ENCODE data around the gene SLC7A4.

The SLC7A4 gene

DNA sequence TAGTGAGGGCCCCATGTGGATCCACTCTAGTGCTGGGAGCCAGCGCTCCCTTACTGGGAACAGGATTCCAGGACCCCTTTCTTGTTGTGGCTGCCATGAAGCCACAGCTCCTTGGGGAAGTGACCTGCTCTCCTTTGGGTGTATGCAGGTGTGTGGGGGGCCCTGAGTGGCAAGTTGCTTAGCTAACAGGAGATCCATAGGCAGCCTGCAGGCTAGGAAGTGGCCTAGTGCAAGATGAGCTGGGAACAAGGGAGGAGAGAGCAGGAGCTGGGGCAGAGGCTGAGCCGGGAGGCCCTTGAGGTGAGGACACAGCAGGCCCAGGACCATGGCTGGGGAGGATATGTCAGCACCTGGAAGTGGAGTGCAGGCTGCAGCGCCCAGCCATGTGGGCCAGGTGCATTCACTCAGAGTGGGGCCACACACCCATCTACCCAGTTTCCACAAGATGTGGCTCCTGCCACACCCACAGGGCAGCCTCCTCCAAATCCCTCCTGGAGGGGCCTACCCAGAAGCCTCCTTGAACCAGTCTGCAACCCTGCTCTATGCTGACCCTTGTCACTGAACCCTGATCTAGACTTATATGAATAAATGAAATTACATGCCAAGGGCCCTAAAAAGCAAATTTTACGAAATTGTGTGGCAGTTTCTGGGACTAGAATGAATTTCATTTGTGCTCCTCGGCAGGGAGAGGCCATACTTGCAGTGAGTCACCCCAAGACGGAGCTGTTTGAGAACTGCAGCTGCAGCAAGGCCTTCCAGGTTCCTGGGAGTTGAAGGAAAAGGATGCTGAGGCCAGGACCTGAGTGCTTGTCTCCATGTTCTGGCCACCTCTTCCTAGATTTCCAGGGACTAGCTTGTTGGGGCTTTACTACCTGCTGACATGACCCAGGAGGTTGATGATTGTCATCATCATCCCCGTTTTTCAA lies 33.7 kb downstream of the SLC7A4 start:
- DNase-seq (ENCODE audit: low read depth in 2 of 2): no peak

DNA sequence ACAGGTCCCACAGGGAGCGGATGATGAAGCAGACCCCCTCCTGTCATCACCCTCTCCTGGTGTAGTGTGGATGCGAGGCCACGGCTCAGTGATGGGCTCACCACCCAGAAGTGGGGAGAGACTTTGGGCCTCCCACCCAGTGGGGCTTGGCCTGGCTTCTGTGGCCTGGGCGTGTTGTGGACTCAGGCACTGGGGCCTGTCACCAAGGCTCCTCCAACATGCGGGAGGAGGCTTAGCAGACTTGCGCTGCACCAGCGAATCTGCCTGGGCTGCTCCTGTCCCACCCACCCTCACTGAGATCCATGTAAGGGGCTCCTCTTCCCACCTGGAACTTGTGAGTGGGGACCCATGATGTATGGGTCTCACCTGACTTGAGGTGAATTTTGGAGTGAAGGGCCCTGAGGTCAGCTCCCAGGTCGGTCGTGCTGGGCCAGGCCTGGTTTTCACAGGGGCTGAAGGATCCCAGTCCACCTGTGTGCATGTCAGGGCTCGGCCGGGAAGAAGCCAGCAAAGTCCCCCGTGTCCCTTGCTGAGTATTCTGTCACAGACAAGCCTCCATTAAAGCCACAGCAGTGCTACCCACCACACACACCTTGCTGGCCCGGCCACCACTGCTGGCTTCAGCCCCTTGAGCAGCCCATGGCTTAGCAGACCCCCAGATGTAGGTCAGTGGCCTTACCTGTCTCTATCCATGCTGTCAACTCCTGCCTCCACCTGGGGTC lies 34.7 kb downstream of the SLC7A4 start:
- DNase-seq (ENCODE audit: low read depth in 2 of 2): no peak

DNA sequence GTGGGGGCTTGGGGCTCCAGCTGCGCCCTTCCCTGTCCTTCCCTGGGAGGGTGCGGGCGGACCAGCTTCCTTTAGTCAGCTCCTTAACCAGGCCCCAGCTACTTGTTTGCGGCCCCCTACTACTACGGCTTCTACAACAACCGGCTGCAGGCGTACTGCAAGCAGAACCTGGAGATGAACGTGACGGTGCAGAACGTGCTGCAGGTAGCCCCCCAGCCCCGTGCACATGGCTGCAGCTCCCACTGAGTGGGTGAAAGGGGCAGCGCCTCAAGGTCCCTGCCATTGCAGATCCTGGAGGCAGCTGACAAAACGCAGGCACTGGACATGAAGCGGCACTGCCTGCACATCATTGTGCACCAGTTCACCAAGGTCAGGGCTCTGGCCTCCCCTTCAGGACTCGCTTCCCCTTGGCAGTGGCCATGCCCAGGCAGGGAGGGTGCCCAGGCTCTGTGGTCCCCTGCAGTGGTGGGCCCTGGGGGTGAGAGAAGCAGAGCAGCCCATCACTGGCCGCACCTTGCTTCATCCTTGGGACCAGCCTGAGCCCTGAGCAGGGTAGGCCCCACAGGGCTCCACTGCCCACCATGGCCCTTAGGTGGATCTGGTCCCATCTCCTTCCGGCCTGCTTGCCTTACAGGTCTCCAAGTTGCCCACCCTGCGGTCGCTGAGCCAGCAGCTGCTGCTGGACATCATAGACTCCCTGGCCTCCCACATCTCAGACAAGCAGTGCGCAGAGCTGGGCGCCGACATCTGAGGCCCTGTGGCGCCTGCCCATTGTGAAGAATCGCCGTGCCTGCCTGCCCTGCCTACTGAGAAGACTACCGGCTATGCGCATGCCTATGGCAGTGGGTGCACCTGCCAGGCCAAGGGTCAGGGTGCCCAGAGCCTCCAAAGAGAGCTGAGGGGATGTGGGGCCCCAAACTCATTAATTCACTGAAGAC lies 35.5 kb downstream of the SLC7A4 start:
- DNase-seq (ENCODE audit: low read depth in 2 of 2): no peak

DNA sequence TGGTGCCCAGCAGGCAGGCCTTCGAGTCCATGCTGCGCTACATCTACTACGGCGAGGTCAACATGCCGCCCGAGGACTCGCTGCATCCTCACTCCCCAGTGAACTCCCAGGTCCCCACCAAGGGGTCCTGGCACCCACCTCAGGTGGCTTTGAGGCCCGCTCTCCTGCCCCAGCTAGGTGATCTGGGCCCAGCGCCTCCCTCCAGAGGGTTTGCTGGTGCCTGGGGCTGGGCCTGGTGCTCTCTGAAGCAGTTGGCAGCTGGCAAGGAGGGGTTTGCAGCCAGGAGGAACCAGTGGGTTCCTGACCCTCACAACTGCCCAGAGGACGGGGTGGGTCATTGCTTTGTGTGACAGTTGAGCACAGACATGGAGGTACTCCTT lies 36.3 kb downstream of the SLC7A4 start:
- no peak for DNase-seq (ENCODE audit: low read depth in 2 of 2)

DNA sequence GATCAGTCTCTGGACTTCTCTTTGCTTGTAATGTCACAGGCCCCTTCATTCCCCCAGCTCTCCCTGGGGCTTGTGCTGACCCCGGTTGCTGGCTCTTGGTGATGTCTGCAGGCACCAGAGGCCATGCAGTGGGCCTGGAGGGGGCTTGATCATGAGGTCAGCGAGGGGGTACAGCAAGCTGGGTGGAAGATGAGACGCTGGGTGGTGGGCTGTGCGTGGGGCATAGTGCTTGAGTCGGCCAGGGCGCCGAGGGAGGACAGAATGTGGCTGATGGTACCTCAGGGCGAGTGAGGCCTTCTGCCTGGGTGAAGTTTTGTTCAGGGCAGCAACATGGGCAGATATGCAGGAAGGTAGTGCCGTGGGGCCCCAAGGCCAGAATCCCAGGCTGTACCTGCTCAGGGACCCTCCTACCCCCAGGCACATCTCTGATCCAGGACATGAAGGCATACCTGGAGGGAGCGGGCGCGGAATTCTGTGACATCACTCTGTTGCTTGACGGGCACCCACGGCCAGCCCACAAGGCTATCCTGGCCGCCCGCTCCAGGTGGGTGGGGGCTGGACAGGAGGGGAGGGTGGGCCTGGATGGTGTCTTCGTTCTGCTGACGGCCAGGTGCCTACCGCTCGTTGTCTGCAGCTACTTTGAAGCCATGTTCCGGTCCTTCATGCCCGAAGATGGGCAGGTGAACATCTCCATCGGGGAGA lies 36.9 kb downstream of the SLC7A4 start:
- no peak for DNase-seq (ENCODE audit: low read depth in 2 of 2)

DNA sequence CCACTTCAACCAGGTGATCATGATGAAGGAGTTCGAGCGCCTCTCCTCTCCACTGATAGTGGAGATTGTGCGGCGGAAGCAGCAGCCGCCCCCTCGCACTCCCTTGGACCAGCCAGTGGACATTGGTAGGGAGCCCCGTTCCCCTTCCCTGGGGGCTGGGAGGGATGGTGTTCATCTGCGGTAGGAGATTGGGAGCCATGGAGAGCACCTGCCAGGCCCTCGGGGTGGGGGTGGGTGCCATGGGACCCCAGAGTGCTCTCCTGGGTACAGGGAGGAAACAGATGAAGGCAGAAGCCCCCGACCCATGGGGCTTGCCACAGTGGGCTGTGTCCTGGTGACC lies 37.5 kb downstream of the SLC7A4 start:
- no peak for DNase-seq (ENCODE audit: low read depth in 2 of 2)

DNA sequence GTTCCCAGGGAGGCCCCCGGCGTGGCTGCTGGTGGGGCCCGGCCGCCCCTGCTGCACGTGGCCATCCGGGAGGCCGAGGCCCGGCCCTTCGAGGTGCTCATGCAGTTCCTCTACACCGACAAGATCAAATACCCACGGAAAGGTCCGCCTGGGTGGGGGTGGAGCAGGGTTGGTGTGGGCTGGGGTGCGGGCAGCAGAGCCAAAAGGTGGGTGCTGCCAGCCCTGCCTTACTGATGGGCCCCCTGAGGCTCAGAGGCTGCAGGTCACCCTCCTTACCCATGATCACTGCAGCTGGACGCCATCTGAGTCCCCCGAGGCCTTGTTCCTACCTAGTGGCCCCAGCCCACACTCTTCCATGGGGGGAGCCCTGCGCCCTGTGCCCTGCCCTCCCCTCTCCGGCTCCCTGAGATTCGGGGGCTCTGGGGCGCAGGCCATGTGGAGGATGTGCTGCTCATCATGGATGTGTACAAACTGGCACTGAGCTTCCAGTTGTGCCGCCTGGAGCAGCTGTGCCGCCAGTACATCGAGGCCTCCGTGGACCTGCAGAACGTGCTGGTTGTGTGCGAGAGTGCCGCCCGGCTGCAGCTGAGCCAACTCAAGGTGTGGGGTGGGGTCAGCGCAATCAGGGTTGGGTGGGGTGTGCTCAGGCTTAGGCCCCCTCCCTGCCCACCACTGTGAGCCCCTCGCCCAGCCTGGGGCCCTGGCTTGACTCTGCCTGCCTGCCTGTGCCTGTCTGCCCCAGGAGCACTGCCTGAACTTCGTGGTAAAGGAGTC lies 38.0 kb downstream of the SLC7A4 start:
- no peak for DNase-seq (ENCODE audit: low read depth in 2 of 2)

DNA sequence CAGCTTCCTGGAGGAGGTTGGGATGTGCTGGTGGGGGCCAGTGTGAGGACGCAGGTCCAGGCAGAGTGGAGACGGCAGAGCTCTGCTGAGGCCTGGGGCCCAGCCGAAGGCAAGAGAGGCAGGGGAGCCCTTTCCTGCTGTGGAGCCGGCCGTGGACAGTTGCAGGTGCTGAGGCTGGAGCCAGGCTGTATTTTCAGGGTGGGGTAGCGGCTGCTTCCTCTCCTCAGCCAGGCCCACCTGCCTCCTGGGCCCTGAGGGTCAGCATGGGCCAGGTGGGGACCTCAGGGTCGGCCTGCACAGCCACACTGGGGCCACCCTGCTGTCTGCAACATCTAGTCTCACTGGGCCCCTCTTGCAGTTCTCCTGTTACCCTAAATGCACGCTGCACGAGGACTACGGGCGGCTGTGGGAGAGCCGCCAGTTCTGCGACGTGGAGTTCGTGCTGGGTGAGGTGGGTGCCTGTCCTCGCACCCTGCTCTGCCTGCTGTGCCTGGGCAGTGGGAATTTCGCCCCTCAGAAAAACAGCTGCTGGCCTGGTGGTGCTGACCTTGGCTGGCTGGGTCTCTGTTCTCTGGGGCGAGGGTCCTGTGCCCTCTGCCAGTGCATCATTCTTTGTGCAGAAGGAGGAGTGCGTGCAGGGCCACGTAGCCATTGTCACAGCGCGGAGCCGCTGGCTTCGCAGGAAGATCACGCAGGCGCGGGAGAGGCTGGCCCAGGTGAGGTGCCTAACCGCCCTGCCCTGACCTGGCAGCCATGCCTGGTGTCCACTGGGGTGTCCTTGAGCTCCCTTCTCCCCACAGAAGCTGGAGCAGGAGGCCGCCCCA lies 38.8 kb downstream of the SLC7A4 start:
- no peak for DNase-seq (ENCODE audit: low read depth in 2 of 2)

DNA sequence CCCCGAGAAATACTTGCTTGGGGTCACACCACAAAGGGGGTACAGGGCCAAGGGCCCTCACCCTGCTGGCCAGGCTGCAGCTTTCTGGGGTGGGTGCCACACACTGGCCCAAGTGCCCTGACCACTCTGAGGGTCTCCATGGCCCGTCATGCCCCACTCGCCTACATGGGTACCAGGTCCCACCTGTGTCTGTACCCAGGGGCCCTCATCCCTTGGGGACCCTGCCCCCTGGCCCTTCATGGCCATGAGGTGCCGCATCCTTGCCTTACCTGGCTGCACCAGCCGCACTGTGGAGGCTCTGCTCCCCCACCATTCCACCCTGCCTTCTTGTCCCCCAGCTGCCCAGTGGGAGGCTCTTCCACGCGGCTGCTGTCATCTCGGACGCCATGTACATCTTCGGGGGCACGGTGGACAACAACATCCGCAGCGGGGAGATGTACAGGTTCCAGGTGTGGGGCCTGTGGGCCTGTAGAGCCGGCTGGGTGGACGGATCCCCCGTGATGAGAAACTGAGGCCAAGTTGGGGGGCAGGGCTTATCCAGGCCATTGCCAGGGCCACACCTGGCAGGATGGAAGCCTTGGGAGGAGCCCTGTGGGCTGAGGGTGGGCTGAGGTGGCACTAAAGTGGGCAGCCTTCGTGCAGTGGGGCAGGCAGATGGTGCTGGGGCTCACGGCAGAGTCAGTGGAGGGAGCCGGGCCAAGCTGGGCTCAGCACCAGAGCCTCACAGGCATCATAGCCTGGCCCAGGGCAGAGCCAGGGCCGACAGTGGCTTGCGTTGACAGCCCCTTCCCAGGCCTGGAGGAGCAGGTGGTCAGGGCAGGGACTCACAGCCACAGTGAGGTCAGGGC lies 39.7 kb downstream of the SLC7A4 start:
- no peak for DNase-seq (ENCODE audit: low read depth in 2 of 2)

DNA sequence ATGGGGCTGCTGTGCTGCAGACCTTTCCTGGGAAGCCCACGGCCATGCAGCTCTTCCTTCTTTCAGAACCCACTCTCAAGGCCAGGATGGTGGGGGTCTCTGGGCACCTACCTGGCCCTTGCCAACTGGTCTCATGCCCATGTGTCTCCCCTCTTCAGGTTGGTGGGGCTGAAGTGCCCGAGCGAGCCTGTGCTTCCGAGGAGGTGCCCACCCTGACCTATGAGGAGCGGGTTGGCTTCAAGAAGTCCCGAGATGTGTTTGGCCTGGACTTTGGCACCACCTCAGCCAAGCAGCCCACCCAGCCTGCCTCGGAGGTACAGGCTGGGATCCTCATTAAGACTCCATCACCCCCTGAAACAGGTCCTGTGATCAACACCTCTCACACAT lies 40.3 kb downstream of the SLC7A4 start:
- DNase-seq (ENCODE audit: low read depth in 2 of 2): no peak

DNA sequence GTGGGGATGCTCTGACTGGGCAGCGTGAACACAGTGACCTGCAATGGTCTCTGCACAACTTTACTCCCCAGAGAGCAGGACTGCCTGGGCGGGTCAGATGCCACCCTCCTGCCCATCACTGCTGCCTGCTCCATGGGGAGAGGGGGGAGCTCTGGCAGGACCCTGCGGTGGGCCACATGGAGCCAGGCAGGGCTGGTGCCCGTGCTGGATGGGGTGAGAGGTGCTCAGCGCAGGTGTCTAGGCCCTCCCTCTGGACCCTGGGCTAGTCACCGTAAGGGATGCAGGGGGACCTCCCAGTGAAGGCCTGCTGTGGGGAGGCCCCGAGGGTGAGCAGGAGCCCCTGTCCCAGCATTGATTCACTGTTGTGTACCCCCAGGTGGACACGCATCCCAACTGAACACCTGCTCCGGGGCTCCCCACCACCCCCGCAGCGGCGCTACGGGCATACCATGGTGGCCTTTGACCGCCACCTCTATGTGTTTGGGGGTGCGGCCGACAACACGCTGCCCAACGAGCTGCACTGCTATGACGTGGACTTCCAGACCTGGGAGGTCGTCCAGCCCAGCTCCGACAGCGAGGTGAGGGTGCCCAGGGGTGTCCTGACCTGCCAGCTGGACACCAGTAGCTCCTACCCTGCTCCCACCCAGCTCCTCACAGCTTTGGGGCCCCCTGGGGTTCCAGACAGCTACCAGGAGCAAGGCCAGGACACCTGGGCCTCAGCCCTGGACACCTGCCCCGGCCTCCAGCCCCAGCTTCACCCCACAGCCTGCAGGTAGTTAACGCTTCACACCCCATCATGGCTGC lies 40.9 kb downstream of the SLC7A4 start:
- DNase-seq (ENCODE audit: low read depth in 2 of 2): no peak

DNA sequence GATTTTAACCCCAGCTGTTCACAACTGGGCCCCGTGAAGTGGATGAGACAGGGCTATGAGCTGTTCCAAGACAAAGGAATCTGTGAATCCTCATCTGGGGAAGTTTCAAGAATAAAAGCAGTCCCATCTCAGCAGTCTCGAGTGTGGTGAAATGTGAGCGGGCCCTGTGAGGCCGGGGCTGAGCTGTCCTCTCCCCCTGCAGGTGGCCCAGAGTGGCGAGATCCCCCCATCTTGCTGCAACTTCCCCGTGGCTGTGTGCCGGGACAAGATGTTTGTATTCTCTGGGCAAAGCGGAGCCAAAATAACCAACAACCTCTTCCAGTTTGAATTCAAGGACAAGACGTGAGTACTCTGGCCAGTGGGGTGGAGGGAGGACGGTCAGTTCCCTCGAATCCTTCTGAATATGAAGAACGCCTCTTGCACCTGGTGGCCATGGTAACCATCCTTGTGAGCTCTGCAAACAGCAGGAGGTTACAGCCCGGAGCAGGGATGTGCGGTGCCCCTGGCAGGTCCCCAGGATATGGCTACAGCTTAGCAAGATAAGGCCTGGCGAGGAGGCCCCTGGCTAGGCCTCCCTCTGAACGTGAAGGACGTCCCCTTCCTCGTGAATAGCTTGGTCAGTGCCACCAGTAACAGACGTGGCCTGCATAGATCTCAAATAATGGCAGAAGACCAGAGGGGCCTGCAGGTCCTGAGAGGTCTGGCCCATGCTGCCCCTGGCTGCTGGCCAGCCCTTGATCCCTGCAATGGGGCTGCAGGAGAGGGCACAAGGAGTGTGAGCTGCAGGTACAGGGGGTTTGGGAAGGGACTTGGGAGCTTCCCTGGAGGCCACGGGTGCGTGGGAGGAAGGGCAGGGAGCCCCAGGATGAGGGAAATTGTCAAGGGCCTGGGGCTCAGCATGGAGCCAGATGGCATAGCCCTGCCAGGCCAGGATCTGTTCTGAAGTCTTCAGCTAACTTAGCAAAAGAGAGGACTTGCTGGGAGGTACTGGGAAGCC lies 41.9 kb downstream of the SLC7A4 start:
- no peak for DNase-seq (ENCODE audit: low read depth in 2 of 2)

DNA sequence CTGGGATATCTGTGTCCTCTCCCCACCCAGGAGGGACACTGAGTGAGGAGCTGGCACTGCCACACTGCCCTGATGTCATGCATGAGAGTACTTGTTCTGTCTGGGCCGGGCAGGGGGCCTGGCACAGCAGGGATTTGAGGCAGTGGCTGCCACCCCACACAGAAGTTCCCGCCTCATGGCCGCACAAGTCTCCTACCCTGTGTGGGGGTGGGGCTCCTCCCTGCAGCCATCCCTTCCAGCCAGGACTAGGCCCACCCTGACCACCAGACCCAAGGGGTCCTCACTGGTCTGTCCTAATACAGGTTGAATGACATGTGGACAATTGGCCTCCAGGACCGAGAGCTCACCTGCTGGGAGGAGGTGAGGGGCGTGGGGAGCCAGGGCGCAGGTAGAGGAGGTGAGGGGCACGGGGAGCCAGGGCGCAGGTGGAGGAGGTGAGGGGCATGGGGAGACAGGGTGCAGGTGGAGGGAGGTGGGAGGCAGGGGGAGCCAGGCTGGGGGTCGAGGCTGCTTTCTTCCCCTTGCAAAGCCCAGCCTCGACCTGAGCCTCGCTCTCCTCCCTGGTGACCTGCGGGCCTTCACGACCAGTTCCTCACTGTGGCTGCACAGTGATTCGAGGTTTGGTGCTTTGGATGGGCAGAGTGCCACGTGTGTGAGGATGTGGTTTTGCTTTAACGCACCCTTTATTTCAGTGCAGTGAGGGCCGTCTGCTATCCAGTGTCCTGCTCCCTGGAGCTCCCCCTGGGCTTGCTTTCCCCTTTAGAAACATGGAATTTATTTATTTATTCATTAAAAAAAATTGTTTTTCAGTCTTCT lies 42.8 kb downstream of the SLC7A4 start:
- no peak for DNase-seq (ENCODE audit: low read depth in 2 of 2)

DNA sequence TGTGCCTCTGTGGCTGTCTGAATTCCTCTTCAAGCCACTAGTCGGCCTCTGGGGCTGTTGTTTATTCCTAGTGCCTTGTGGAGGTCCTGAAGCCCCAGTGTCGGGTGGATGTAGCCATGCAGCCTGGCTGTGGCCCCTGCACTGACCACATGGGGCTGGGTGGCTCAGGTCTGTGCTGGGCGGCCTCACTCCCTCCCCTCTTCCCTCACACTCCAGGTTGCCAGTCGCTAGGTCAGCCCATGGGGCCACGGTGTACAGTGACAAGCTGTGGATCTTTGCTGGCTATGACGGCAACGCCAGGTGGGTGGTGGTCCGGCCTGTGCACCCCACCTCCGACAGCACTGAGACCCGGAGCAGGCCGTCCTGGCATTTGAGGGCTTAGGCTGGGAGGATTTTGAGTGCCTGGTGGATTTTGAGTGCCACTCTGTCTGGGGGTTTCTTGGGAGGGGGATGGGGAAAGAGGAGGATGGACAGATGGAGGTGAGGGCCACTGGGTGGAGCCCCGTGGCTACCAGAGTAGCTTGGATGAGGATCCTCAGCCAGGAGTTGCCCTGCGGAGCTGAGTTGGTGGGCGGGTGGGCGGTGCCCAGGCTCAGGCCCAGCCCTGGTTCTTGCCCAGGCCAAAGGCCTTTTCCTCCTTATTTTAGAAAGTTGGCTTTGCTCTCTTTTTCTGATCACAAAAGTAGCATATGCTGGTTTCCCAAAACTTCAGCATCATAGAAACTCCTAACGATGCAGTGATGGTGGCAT lies 43.6 kb downstream of the SLC7A4 start:
- DNase-seq (ENCODE audit: low read depth in 2 of 2): no peak

DNA sequence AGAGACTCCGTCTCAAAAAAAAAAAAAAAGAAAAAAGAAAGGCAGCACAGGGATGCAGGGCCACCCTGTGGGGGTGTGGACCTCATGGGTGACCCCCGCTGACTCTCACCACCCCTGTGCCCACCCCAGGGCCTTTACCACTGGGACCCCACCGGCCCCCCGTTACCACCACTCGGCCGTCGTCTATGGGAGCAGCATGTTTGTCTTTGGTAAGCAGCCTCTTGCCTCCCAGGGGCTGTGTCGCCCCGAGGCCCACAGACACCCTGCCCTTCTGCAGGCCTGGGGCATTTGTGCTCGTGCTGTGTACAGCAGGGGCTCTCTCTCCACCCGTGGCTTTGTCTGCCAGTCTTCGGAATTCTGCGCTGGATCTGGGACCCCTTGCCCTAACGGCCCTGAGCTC lies 45.0 kb downstream of the SLC7A4 start:
- no peak for DNase-seq (ENCODE audit: low read depth in 2 of 2)
